NCI-H2196 (cell line): ENCODE data around the gene STN1.

Experiments used
- DNase-seq: peaks from one replicate; lab custom pipeline; 2025; ENCODE audit not compliant: unreplicated experiment; lab: John Stamatoyannopoulos, UW

STN1 gene

GRCh38 chr10:103895411-103896186 lies 22.4 kb downstream of the STN1 start:
- peak; percentile 43 for DNase-seq

GRCh38 chr10:103894441-103894864 lies 23.5 kb downstream of the STN1 start:
- no peak for DNase-seq

DNA sequence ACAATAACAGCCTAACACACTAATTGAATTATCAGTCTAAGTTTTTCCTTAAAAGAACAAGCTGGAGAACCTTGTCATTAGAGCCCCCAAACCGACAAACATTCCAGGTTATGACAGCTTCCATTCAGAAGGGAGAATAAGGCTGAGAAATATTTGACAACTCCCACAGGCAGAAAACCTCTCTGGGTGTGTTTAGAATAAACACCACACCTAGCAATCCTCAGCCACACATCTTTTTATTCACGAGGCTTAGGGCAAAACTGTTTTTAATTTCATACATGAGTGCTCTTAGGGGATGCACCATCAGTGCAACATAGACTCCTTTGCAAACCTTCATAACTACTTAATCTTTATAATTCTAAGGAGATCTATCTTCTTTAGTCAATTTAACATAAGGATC lies 24.2 kb downstream of the STN1 start:
- no peak for DNase-seq

GRCh38 chr10:103892181-103892580 lies 25.8 kb downstream of the STN1 start:
- no peak for DNase-seq

DNA sequence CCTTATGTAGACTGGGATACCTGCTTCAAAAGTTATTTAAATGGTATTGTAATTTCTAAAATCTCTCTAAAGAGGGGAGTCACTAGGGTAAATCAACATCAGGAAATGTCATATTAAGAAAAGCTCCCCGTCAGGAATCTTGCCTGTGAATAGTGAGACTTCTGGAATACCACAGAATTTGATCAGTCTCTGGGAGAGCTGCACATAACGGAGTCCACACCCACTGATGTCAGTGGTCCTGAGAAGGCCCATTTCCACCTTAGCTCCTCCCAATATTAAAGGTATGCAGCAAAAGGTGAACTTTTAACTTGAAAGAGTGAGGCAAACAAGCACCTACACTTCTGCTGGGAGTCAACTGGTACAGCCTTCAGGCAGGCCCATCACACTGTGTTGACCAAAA lies 27.3 kb downstream of the STN1 start:
- DNase-seq, result no peak

DNA sequence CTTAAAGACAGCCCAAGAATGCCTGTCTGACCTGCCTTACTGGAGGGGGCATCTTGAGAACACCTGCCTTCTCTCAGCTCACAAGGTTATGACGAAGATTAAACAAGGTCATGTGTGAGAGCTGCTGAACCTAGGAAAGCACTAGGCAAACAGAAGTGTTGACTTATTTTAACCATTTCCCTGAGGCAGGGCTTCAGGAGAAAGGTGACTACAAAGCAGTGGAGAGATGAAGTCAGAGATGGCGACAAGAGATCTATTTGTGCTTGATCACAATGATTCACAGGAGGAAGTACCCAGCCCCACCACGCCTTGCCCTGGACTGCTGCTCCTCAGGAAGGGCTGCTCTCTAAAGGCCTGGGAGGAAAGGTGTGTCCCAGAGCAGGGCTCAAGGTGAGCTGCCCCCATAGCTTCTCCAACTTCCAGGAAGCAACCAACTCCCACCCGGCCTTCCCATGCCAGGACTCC lies 27.8 kb downstream of the STN1 start:
- peak; percentile 23 for DNase-seq

GRCh38 chr10:103889121-103889720 lies 28.8 kb downstream of the STN1 start:
- no peak for DNase-seq

DNA sequence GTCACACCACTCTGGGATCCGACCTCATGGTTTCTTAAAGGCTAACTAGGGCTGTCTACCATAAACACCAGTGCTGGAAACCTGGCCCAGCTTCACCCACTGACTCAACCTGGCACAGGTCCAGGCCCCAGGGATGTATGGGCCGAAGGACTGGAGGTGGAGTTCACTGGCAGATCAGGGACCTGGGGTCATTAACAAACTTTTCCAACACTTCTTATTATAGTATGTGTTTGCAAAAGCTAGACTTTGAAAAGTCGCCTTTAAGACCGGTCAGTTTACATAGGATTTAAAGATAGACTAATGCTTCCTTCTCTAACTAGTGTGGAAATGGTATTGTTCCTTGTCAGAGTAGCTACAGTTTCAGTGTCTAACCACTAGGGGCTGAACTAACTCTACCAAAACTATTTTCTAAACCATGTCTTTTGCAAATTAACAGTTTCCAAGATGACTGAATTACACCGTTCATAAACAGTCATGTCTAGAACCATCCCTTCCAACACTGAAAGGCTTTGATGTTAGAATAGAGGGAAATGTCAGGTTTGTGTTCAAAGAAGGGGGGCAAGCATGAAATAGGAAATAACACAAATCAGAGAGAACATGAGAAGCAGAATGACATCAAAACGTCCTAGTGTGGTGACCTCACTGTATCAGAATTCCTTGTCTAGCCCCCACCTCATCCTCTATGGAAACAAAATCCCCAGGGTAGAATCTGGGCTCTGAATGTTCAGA lies 29.7 kb downstream of the STN1 start:
- DNase-seq, result peak; percentile 48

- no peak for DNase-seq
These were observed 32.4 kb downstream of the STN1 start for GRCh38 chr10:103885617-103886016.

DNA sequence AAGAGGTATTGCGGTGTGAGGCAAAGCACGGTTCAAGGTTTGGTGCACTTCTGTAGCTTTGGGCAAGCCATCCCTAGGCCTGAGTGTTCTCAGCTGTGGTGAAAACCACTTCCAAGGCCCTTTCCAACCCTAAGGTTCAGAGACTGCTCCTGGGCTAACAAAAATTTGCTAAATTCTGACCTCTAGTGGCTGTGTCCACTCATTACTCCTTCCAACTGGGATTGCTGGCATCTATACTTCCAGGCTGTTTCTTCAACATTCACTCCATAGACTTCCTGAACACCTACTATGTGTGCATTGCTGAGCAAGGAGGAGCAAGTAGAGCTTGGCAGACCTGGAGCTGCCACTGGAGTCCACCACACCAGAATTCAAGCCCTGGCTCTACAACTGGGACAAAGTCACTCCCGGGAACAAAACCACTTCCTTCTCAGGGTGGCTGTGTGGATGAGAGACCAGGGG lies 33.3 kb downstream of the STN1 start:
- DNase-seq, result peak; percentile 43

DNA sequence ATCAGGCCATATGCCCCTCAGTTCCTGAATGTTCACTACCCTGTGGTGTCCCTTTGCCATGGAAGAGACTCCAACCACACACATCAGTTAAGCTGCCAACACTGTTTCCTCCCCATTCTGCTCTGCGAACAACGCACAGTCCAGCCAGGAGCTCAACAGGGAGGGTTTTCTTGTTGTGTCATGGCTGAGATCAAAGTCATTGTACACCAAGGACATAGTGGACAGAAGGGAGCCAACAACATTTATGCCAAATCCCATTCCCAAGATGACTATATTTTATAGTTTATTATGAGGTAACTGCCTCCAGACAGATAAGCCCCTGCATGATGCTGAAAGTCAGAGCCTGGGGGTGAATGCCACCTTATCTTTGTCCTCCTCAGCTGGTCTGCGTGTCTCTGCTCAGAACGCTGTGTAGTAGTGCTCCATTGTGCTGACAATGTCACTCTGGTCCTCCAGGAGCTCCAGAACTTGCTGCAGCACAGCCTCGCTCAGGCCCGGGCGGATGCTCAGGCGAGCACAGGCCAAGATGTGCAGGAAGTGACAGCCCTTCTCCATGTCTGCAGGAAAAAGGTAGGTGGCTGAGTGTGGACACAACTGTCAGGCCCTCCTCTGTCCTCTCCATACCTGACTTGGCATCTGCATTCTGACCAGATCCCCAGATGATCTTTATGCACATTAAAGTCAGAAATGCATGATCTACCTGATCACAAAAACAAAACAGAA lies 35.5 kb downstream of the STN1 start:
- DNase-seq, result no peak

- DNase-seq, result peak; percentile 23
These were observed 36.3 kb downstream of the STN1 start for GRCh38 chr10:103881416-103882284.

DNA sequence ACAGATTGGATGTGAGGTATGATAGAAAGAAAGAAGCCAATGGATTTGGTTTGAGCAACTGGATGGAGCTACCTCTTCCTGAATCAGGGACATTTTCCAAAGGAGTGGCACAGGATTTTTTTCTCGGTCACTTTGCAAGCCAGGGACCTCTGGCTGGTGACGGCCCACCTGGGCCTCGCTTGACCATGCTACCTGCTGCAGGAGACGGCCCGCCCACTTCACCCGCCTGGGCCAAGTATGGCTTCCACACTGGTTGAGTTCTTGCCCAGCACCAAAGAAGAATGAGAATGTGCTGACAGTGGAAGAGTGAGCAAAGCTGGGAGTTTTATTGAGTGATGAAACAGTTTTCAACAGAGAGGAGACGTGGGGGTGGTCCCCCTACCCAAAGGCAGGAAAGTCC lies 38.2 kb downstream of the STN1 start:
- no peak for DNase-seq

- no peak for DNase-seq
These were observed 38.6 kb downstream of the STN1 start for GRCh38 chr10:103879409-103879808.

GRCh38 chr10:103877861-103878260 lies 40.1 kb downstream of the STN1 start:
- no peak for DNase-seq

DNA sequence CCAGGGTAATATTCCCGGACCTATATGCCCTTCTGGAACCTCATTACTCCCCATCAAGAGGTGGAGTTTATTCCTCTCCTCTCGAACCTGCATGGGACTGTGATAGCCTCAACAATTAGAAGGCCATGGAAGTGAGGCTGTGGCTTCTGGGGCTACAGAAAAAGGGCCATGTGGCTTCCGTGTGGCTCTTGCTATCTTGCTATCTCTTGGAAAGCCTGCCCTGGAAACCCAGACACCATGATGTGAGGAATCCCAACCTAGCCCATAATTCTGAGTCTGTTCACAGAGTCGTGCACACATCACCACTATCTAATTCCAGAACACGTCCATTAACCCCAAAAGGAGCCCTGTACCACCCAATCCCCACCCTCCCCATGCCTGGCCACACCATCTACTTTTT lies 41.8 kb downstream of the STN1 start:
- DNase-seq, result no peak

GRCh38 chr10:103874730-103875129 lies 43.3 kb downstream of the STN1 start:
- no peak for DNase-seq

DNA sequence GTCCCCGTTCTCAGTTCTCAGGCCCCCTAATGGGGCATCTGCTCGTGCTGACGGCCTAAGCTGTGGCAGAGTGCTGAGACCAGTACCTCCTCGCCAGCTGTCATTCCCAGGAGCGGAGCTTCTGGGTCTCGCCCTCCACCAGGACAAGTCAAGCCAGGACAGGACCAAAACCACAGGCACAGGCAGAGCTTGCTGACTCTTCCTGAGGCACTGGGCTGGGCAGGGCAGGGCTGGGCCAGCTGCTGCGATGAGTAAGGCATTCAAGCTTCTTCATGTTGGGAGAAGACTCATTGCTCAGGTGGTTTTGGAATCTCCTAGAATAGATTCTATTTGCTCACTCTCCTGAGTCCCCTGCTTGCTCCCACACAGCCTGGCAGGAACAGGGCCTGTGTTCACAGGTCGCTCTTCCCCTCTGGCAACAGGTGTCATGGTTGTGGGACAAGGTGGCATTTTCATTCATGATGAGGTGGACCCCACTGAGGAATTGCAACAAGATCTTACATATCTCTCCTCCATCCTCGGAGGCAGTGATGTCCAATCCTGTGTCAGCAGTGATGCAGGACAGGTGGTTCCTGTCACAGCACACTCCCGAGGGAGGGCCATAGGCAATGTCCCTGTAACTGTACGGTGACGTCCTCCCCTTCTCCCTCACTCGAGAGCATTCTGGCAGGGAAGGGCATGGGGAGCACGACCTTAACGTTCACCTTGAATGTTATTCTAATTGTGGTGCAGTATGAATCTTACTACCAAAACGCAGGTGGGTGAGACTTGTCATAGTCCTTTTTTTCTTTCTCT lies 45.6 kb downstream of the STN1 start:
- no peak for DNase-seq

- DNase-seq, result no peak
These were observed 47.0 kb downstream of the STN1 start for GRCh38 chr10:103871006-103871405.
